ENCODE measurements around the gene MBD3L3. TPM values are rescaled to one million over a fixed set of nuclear protein-coding genes. Genes with fewer than 3 reads are reported as not detected.

The MBD3L3 gene
- total and polyA plus RNA-seq, 4 donors, result not detected

GRCh38 chr19:7013678-7014077 is 44.8 kb downstream of the MBD3L3 start:
- H3K9ac ChIP-seq (ENCODE audit: insufficient read depth in 1 of 2, low read length in 2 of 2), result no peak overlapping the region
- H3K4me3 ChIP-seq, result no peak overlapping the region
- no peak overlapping the region for H3K27ac ChIP-seq (ENCODE audit: low read depth in 1 of 2, low read length in 1 of 2)
- H3K27me3 ChIP-seq (ENCODE audit: control insufficient read depth in 3 of 3, insufficient read depth in 3 of 3, low read length in 2 of 3), result no peaks in the 10 kb centered on the region
- DNase-seq, result no peak
- H3K9me3 ChIP-seq (ENCODE audit: control insufficient read depth in 4 of 4, insufficient read depth in 3 of 4, low read length in 3 of 4), result no peaks in the 10 kb centered on the region
- no peaks in the 10 kb centered on the region for H3K36me3 ChIP-seq (ENCODE audit: control insufficient read depth in 4 of 4, insufficient read depth in 4 of 4, low read length in 4 of 4)
- no peaks in the 10 kb centered on the region for H3K4me1 ChIP-seq (ENCODE audit: control insufficient read depth in 5 of 5, insufficient read depth in 5 of 5, low read length in 5 of 5)
- ATAC-seq (ENCODE audit: insufficient read depth, low FRiP score), result no peak
- 55 to 66% methylated on average over 4 of the region's 4 CpGs for WGBS, 2 donors
- TF ChIP-seq CTCF (IDR thresholded peaks at IDR 0.05; ENCODE audit: control extremely low read depth, extremely low read depth), result no peak

- H3K9me3 ChIP-seq (ENCODE audit: control insufficient read depth in 4 of 4, insufficient read depth in 3 of 4, low read length in 3 of 4), result no peaks in the 10 kb centered on the region
Measured at GRCh38 chr19:7010722-7011593, 47.5 kb downstream of the MBD3L3 start.

DNA sequence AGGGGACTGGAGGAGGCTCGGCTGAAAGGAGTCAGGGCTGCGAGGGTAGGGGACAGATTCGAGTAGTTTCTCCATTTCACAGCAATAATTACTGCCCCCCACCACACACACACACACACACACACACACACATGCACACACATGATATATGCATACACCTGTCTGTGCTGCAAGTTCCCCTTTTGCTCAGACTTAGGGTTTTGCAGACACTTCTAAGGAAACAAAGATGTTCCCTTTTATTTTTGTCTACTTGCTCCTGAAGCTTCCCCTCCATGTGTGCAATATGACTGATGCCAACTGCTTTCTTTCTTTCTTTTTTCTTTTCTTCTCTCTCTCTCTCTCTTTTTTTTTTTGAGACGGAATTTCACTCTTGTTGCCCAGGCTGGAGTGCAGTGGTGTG is 50.6 kb downstream of the MBD3L3 start:
- ATAC-seq (ENCODE audit: insufficient read depth, low FRiP score), result no peak
- no peaks in the 10 kb centered on the region for H3K27me3 ChIP-seq (ENCODE audit: control insufficient read depth in 3 of 3, insufficient read depth in 3 of 3, low read length in 2 of 3)
- no peak overlapping the region for H3K27ac ChIP-seq (ENCODE audit: low read depth in 1 of 2, low read length in 1 of 2)
- no peak overlapping the region for H3K4me3 ChIP-seq
- no peaks in the 10 kb centered on the region for H3K36me3 ChIP-seq (ENCODE audit: control insufficient read depth in 4 of 4, insufficient read depth in 4 of 4, low read length in 4 of 4)
- no peaks in the 10 kb centered on the region for H3K4me1 ChIP-seq (ENCODE audit: control insufficient read depth in 5 of 5, insufficient read depth in 5 of 5, low read length in 5 of 5)
- 33 to 43% methylated on average over 4 of the region's 4 CpGs for WGBS, 2 donors
- H3K9me3 ChIP-seq (ENCODE audit: control insufficient read depth in 4 of 4, insufficient read depth in 3 of 4, low read length in 3 of 4), result no peaks in the 10 kb centered on the region
- TF ChIP-seq CTCF (IDR thresholded peaks at IDR 0.05; ENCODE audit: control extremely low read depth, extremely low read depth), result no peak
- DNase-seq, result no peak
- H3K9ac ChIP-seq (ENCODE audit: insufficient read depth in 1 of 2, low read length in 2 of 2), result no peak overlapping the region

More at GRCh38 chr19:7010722-7011593, 47.5 kb downstream of the MBD3L3 start:
- H3K4me1 ChIP-seq (ENCODE audit: control insufficient read depth in 5 of 5, insufficient read depth in 5 of 5, low read length in 5 of 5), result no peaks in the 10 kb centered on the region
- H3K36me3 ChIP-seq (ENCODE audit: control insufficient read depth in 4 of 4, insufficient read depth in 4 of 4, low read length in 4 of 4), result no peaks in the 10 kb centered on the region
- no peak for TF ChIP-seq CTCF (IDR thresholded peaks at IDR 0.05; ENCODE audit: control extremely low read depth, extremely low read depth)
- H3K27ac ChIP-seq (ENCODE audit: low read depth in 1 of 2, low read length in 1 of 2), result no peak overlapping the region
- 87 to 89% methylated on average over 11 to 12 of the region's 12 CpGs for WGBS, 2 donors
- H3K4me3 ChIP-seq, result no peak overlapping the region
- no peaks in the 10 kb centered on the region for H3K27me3 ChIP-seq (ENCODE audit: control insufficient read depth in 3 of 3, insufficient read depth in 3 of 3, low read length in 2 of 3)
- DNase-seq (no peak), ATAC-seq (ENCODE audit: insufficient read depth, low FRiP score) (no peak)
- H3K9ac ChIP-seq (ENCODE audit: insufficient read depth in 1 of 2, low read length in 2 of 2), result no peak overlapping the region

Other genes with a start within 250 kb of the MBD3L3 start
- gene ADGRE1, start 171.1 kb downstream of the MBD3L3 start, total RNA-seq, result 10 to 100 TPM in 1 of 2 donors, 1 to 10 TPM in 1; 2.3 to 12.4 TPM
- 10 to 100 TPM in 1 of 2 donors, under 1 TPM in 1; 0.45 to 40.0 TPM for gene ADGRE1, start 171.1 kb downstream of the MBD3L3 start, polyA plus RNA-seq
- gene MBD3L2B, start 37.2 kb downstream of the MBD3L3 start, total RNA-seq, result not detected
- gene MBD3L2B, start 37.2 kb downstream of the MBD3L3 start, polyA plus RNA-seq, result not detected
- gene MBD3L5, start 28.1 kb downstream of the MBD3L3 start, total RNA-seq, result not detected
- not detected for gene MBD3L5, start 28.1 kb downstream of the MBD3L3 start, polyA plus RNA-seq
- gene MBD3L4, start 18.5 kb downstream of the MBD3L3 start, total RNA-seq, result not detected
- gene MBD3L4, start 18.5 kb downstream of the MBD3L3 start, polyA plus RNA-seq, result not detected
- gene MBD3L2, start 9.4 kb downstream of the MBD3L3 start, total RNA-seq, result not detected
- gene MBD3L2, start 9.4 kb downstream of the MBD3L3 start, polyA plus RNA-seq, result not detected
- gene ZNF557, start 11.0 kb upstream of the MBD3L3 start, total RNA-seq, result 10 to 100 TPM; 10.0 to 10.6 TPM
- 1 to 10 TPM; 2.1 to 4.3 TPM for gene ZNF557, start 11.0 kb upstream of the MBD3L3 start, polyA plus RNA-seq
- gene INSR, start 235.7 kb upstream of the MBD3L3 start, total RNA-seq, result 10 to 100 TPM; 31.9 to 64.6 TPM
- gene INSR, start 235.7 kb upstream of the MBD3L3 start, polyA plus RNA-seq, result 1 to 10 TPM; 5.8 to 9.8 TPM